HepG2 (cell line): ENCODE measurements around the gene OSGEPL1. TPM values are rescaled to one million over a fixed set of nuclear protein-coding genes. Genes with fewer than 3 reads are reported as not detected.

Experiments
- ATAC-seq: fragments of 200-7000 bp; cut with Tn5 transposase; 3 replicates; pipeline ENCODE4 v1.9.1; 2020; ENCODE audit warnings: mild to moderate bottlenecking, moderate library complexity
- BruUV-seq: library from RNA; stranded (reverse); fragments of 400-500 nt; replicated peaks from 2 replicates; lab custom pipeline; 2021; lab: Mats Ljungman, UMichigan
- CTCF ChIA-PET: fragments of 300-600 bp; formaldehyde crosslinking; extraction: SDS; loops from one replicate; lab custom pipeline; 2021; ENCODE audit warnings: low total read pairs, inconsistent platforms, low intra/inter-chr PET ratio; lab: Yijun Ruan, JAX
- POLR2A ChIA-PET: fragments of 350-600 bp; sonication (Branson Sonifier 250); formaldehyde crosslinking; loops from one replicate; lab custom pipeline; 2020; ENCODE audit warnings: antibody characterized with exemption, inconsistent platforms; lab: Yijun Ruan, JAX
- DNase-seq: peaks from one replicate; pipeline ENCODE4 v3.0.0-alpha.2; 2015; ENCODE audit warnings: low spot score
- FAIRE-seq: peaks from 3 replicates; lab custom pipeline; 2011; peaks lifted over from hg19 to GRCh38; lab: Jason Lieb, UNC
- H2AFZ ChIP-seq: one replicate; pipeline ENCODE4 v1.6.1; 2011; ENCODE audit warnings: low read length, inconsistent platforms
- H3K27ac ChIP-seq: fragments of 300-600 bp; 3 replicates; pipeline ENCODE4 v1.8.0; 2011; ENCODE audit warnings: mixed run types, mild to moderate bottlenecking, mixed read lengths, low read length, inconsistent platforms; ENCODE audit not compliant: insufficient read depth; ENCODE audit errors: extremely low read length
- H3K27me3 ChIP-seq, 2 experiments: fragments of 200-600 bp in 1 of 2; 2 replicates in 1 of 2; 3 replicates in 1 of 2; pipeline versions ENCODE4 v1.6.0 to v1.8.0; 2011; ENCODE audit warnings: low read length in 2 of 2, mild to moderate bottlenecking in 2 of 2, moderate library complexity in 2 of 2, inconsistent platforms in 1 of 2; ENCODE audit not compliant: insufficient read depth in 2 of 2, control insufficient read depth in 1 of 2
- H3K36me3 ChIP-seq, 2 experiments: fragments of 200-600 bp in 1 of 2; replicated peaks in 1 of 2; 2 replicates in 1 of 2; 3 replicates in 1 of 2; pipeline versions ENCODE4 v1.5.1 to v1.8.0; 2011; ENCODE audit warnings: low read length in 2 of 2, inconsistent platforms in 1 of 2; ENCODE audit not compliant: insufficient read depth in 2 of 2, control insufficient read depth in 1 of 2
- H3K4me1 ChIP-seq: 2 replicates; pipeline ENCODE4 v1.5.1; 2012; ENCODE audit warnings: low read length, inconsistent platforms; ENCODE audit not compliant: insufficient read depth
- H3K4me2 ChIP-seq: 2 replicates; pipeline ENCODE4 v1.6.0; 2011; ENCODE audit warnings: low read depth, low read length, inconsistent platforms
- H3K4me3 ChIP-seq, 3 experiments: fragments of 200-600 bp in 1 of 3; sonication (generic), shearing (Covaris generic) in 1 of 3; replicated peaks in 1 of 3; 2 replicates each; pipeline ENCODE4 v1.5.1; 2011 to 2016; ENCODE audit warnings: low read length in 3 of 3, inconsistent platforms in 2 of 3, low read depth in 2 of 3, mild to moderate bottlenecking in 2 of 3, control low read depth in 1 of 3, mixed read lengths in 1 of 3; ENCODE audit not compliant: insufficient read depth in 1 of 3
- H3K79me2 ChIP-seq: one replicate; pipeline ENCODE4 v1.6.1; 2011; ENCODE audit warnings: low read length, inconsistent platforms; ENCODE audit not compliant: insufficient read depth
- H3K9ac ChIP-seq: 2 replicates; pipeline ENCODE4 v1.6.0; 2011; ENCODE audit warnings: mild to moderate bottlenecking, low read depth, low read length, inconsistent platforms; ENCODE audit not compliant: insufficient read depth
- H3K9me3 ChIP-seq: 2 replicates; pipeline ENCODE4 v1.5.1; 2012; ENCODE audit warnings: mild to moderate bottlenecking, low read length
- H4K20me1 ChIP-seq: 2 replicates; pipeline ENCODE4 v1.6.0; 2011; ENCODE audit warnings: inconsistent platforms, mild to moderate bottlenecking, low read length, moderate library complexity; ENCODE audit not compliant: insufficient read depth
- HMGXB3 ChIP-seq: sonication (generic); formaldehyde crosslinking; IDR thresholded peaks from 2 replicates; pipeline ENCODE4 v1.4.0; 2020; ENCODE audit warnings: missing genetic modification reagents, borderline replicate concordance
- MEIS1 ChIP-seq: sonication (generic); formaldehyde crosslinking; IDR thresholded peaks from 2 replicates; pipeline ENCODE4 v1.9.0; 2021; ENCODE audit warnings: mild to moderate bottlenecking, missing genetic modification reagents, moderate library complexity, borderline replicate concordance
- PCBP1 ChIP-seq: fragments of 200-400 bp; formaldehyde crosslinking; IDR thresholded peaks from 2 replicates; pipeline ENCODE4 v1.6.1; 2017; ENCODE audit warnings: mild to moderate bottlenecking, low read depth, low read length, borderline replicate concordance
- ZC3H4 ChIP-seq: sonication (generic); formaldehyde crosslinking; IDR thresholded peaks from 2 replicates; pipeline ENCODE4 v1.4.0; 2020; ENCODE audit warnings: missing genetic modification reagents, borderline replicate concordance
- ZGPAT ChIP-seq: IDR thresholded peaks from 2 replicates; pipeline ENCODE4 v1.6.1; 2016; ENCODE audit warnings: mild to moderate bottlenecking
- ZNF550 ChIP-seq: sonication (generic); formaldehyde crosslinking; IDR thresholded peaks from 2 replicates; pipeline ENCODE4 v1.4.0; 2020; ENCODE audit warnings: mild to moderate bottlenecking, missing genetic modification reagents, borderline replicate concordance
- ZNF644 ChIP-seq: IDR thresholded peaks from 2 replicates; pipeline ENCODE4 v1.6.1; 2016; ENCODE audit warnings: low read depth
- ZNF878 ChIP-seq: sonication (generic); formaldehyde crosslinking; IDR thresholded peaks from 2 replicates; pipeline ENCODE4 v1.8.1; 2023; ENCODE audit warnings: mild to moderate bottlenecking, missing genetic modification reagents, moderate library complexity
- WGBS: methylation state at CpG from one replicate; pipeline ENCODE4 v1.1.6; 2017; ENCODE audit warnings: low lambda C conversion rate; 5-methylcytosine and 5-hydroxymethylcytosine counted together
- in situ Hi-C: cut with HindIII; loops from 2 replicates; pipeline ENCODE4 v1.10.0; 2017; ENCODE audit warnings: low pct_unique_long_range_greater_than_20kb; ENCODE audit not compliant: extremely low pct_ligation_motif_present
- intact Hi-C: fragments of 100-400 bp; cut with micrococcal nuclease; formaldehyde crosslinking; loops from one replicate; pipeline ENCODE4 v1.10.0; 2022; ENCODE audit not compliant: unreplicated experiment
- polyA plus RNA-seq, 8 experiments: library from polyadenylated mRNA; depleted of rRNA in 3 of 8; stranded (reverse) in 7 of 8; unstranded in 1 of 8; fragments of >200 nt; fragmentation: Illumina TruSeq in 4 of 8; extraction: Trizol in 4 of 8; gene quantifications; 2 replicates each; pipeline versions ENCODE4 v1.2.1 to v1.2.3, GENCODE V29; 2011 to 2016; ENCODE audit warnings: low read depth in 4 of 8, missing spikeins in 1 of 8, mixed read lengths in 1 of 8; ENCODE audit not compliant: insufficient read depth in 1 of 8
- total RNA-seq, 5 experiments: library from RNA; depleted of rRNA; stranded (reverse); fragments of >200 nt; fragmentation: Illumina TruSeq; extraction: Trizol; gene quantifications; 2 replicates each; pipeline ENCODE4 v1.2.3, GENCODE V29; 2016; ENCODE audit warnings: low read depth in 1 of 5
- TF ChIP-seq, protein P1 (sequence below): sonication (generic); formaldehyde crosslinking; IDR thresholded peaks from 2 replicates; pipeline ENCODE4 v1.5.0; 2020; ENCODE audit warnings: mild to moderate bottlenecking, missing genetic modification reagents

Gene OSGEPL1
- total and polyA plus RNA-seq, 2 of the 13 experiments (the other 11 are each of a cell fraction or from before 2014, with no cell fraction given) = 10.2 to 10.8 TPM

- TF ChIP-seq HMGXB3 (peak; percentile 19; the same call in 1 of the 2 replicates), ZNF878 (CRISPR knock-in tag) (peak; percentile 28), MEIS1 (CRISPR knock-in tag) (no peak)
- TF ChIP-seq, protein P1, sequence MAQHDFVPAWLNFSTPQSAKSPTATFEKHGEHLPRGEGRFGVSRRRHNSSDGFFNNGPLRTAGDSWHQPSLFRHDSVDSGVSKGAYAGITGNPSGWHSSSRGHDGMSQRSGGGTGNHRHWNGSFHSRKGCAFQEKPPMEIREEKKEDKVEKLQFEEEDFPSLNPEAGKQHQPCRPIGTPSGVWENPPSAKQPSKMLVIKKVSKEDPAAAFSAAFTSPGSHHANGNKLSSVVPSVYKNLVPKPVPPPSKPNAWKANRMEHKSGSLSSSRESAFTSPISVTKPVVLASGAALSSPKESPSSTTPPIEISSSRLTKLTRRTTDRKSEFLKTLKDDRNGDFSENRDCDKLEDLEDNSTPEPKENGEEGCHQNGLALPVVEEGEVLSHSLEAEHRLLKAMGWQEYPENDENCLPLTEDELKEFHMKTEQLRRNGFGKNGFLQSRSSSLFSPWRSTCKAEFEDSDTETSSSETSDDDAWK (CRISPR knock-in tag) = no peak
Observed at GRCh38 chr2:189783451-189783926, 20.9 kb upstream of the OSGEPL1 start (continued).

GRCh38 chr2:189782221-189782671 lies 19.7 kb upstream of the OSGEPL1 start:
- FAIRE-seq = no peak
- Histone ChIP-seq H3K27me3 (no peaks in the 10 kb centered on the region; a peak in 1 of 5 replicates), H3K9ac (peak overlapping the region; percentile 96; the same call in 1 of the 2 replicates), H2AFZ (no peak overlapping the region), H3K79me2 (peaks cover 53% of the 10 kb centered on the region), H3K4me2 (peak overlapping the region; percentile 84), H3K9me3 (no peaks in the 10 kb centered on the region), H3K36me3 (peaks cover 12 to 31% of the 10 kb centered on the region in 2 experiments), H3K27ac (peak overlapping the region; percentile 94), H4K20me1 (no peaks in the 10 kb centered on the region; the same call in 1 of the 2 replicates), H3K4me3 (peak overlapping the region; percentile 79 to 83 (median 81)), H3K4me1 (peaks cover 31% of the 10 kb centered on the region)
- DNase-seq = peak; percentile 74
- no TSS peak for BruUV-seq
- CTCF ChIA-PET = no interaction called here
- 40% methylated on average over 4 of the region's 4 CpGs for WGBS
- in situ Hi-C loops (no loop called here), intact Hi-C loops (loop anchor here (5.0 kb wide), 1 partner anchor 340 kb away; the partner anchor contains the start of gene WDR75)
- POLR2A ChIA-PET = interaction anchor here (1.7 kb wide), 1 partner anchor 19 kb away, joined by 7 read pairs; the partner anchor contains the start of gene OSGEPL1
- ATAC-seq = no peak
- TF ChIP-seq ZGPAT (CRISPR knock-in tag) (no peak), ZC3H4 (CRISPR knock-in tag) (no peak), PCBP1 (no peak), ZNF550 (CRISPR knock-in tag) (no peak), ZNF644 (0 out of 2 replicates have a peak, but pooled peaks have one; percentile 29), HMGXB3 (no peak)
